HG03378 (cell line): ENCODE results near the gene GFER.

Source experiments
- ATAC-seq: cut with Tn5 transposase; IDR thresholded peaks from one replicate; pipeline ENCODE4 v1.9.1; 2021; ENCODE audit warnings: mild to moderate bottlenecking, moderate library complexity; ENCODE audit not compliant: unreplicated experiment

Gene GFER

DNA sequence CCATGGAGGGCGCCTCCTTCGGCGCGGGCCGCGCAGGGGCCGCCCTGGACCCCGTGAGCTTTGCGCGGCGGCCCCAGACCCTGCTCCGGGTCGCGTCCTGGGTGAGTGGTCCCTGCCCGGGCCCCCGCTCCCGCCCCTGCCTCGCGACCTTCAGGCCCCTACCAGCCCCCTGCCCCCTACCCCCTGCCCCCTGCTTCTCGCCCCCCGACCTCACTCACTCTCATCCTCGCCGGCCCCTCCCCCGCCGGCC lies 6.0 kb downstream of the GFER start:
- no peak for ATAC-seq

DNA sequence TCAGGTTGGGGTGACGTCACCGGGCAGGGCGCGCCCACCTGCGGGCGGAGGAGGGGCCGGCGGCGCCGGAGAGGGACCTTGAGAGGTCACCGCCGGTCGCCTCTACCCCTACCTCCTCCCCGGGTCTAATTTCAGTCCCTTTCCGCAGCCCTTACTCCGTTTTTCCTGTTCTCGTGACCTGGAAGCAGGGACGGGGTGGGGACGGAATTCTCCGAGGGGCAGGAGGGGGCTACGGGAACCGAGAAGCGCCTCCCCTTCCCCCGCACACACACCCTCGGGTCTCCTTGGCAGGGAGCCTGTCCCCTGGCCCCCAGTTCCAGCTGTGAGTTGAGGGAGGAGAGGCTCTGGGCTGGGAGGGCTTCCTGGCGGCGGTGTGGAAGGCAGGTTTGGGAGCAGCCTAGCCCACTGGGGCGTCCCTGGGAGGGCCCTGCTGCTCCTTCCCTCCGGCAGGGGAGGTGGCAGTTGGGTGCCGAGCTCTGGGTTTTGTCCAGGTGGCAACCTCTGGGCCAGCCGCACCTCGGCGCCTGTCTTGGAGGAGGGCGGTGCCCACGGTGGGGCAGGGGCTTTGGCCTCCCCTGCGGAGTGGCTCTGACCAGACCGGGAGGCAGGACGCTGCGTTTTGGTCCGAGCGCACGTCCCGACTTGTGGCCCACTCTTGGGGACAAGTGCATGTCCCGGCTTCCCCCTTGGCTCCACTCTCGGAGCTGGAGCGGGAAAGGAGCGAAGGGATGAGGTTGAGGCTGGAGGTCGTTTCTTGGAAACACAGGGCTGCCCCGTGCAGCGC lies 6.5 kb downstream of the GFER start:
- peak; percentile 3 for ATAC-seq

DNA sequence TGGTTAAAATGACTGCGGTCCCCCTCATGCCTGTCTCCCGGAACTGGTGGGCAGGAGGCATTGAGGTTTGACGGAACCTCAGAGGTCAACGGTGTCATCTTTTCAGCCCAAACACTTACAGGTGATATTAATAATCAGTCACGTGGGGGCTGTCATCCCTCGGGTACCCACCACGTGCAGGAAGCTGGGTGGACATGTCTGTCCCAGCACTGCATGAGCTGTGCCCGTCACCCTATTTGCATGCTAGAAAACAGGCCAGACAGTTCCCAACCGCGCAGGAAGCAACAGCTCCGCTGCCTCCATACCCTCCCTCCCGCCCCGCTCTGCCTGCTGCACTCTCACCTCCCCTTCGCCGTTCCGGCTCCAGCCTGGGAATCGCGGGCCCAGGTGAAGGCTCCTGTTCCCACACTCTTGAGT lies 7.2 kb downstream of the GFER start:
- ATAC-seq = peak; percentile 43

DNA sequence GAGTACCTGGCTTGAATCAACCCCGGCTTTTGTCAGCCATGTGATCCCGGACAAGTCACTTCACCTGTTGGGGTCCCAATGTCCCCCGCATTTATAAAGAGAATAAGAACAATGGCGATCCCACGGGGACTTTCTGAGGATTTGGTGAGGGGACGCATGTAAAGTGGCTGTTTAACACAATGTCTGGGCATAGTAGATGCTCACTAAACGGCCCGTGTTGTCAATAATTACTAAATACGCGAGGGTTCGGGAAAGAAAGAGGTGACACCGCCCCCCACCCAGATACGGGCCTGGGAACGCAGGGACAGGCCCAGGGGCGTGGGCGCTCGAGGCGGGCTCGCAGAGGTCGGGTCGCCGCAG lies 7.6 kb downstream of the GFER start:
- no peak for ATAC-seq

DNA sequence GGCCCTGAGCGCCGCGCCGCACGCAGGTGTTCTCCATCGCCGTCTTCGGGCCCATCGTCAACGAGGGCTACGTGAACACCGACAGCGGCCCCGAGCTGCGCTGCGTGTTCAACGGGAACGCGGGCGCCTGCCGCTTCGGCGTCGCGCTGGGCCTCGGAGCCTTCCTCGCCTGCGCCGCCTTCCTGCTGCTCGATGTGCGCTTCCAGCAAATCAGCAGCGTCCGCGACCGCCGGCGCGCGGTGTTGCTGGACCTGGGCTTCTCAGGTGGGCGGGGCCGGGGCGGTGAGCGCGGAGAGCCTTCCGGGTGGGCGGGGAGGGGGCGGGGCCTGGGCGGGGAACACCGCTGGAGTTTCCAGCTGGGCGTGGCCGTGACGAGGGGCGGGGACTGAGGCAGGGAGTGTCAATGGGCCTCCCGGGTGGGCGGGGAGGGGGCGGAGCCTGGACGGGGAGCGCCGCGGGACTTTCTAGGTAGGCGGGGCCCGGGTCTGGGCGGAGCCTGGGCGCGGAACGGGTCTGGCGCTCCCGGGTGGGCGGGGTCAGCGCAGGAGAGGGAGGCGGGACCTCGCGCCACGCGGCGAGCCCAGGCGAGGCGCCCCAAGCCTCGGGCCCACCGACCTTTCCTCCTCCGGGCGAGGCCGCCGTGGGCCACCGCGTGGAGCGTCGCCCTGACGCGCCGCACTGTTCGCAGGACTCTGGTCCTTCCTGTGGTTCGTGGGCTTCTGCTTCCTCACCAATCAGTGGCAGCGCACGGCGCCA lies 8.1 kb downstream of the GFER start:
- ATAC-seq = no peak

DNA sequence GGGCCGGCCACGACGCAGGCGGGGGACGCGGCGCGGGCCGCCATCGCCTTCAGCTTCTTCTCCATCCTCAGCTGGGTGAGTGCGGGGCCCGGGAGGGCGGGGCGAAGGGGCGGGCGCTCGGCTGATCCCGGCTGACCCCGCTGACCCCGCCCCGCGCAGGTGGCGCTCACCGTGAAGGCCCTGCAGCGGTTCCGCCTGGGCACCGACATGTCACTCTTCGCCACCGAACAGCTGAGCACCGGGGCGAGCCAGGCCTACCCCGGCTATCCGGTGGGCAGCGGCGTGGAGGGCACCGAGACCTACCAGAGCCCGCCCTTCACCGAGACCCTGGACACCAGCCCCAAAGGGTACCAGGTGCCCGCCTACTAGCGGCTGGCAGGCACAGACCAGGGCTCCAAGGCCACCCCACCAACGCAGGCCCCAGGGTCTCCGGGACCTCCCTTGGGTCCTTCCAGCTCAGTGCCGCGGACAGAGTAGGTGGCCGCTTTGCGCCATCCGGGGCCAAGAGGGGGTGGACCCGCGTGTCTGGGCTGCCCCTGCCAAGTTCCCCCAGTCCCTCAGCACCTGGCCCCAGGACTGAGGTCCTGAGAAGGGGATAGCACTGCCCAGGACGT lies 8.8 kb downstream of the GFER start:
- ATAC-seq = no peak

DNA sequence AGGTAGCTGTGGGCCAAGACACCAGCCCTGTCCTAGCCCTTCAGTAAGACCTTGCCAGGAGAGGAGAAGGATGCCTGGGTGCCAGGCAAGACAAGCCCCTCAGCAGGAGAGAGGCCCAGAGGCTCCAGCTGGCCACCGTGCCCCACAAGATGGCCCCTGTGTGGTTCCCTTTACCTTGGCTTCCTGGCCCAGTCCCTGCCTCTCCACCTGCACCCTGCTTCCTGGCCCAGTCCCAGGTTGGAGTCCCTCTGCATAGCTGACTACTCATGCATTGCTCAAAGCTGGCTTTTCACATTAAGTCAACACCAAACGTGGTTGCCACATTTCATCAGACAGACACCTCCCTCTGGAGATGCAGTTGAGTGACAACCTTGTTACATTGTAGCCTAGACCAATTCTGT lies 9.7 kb downstream of the GFER start:
- no peak for ATAC-seq

DNA sequence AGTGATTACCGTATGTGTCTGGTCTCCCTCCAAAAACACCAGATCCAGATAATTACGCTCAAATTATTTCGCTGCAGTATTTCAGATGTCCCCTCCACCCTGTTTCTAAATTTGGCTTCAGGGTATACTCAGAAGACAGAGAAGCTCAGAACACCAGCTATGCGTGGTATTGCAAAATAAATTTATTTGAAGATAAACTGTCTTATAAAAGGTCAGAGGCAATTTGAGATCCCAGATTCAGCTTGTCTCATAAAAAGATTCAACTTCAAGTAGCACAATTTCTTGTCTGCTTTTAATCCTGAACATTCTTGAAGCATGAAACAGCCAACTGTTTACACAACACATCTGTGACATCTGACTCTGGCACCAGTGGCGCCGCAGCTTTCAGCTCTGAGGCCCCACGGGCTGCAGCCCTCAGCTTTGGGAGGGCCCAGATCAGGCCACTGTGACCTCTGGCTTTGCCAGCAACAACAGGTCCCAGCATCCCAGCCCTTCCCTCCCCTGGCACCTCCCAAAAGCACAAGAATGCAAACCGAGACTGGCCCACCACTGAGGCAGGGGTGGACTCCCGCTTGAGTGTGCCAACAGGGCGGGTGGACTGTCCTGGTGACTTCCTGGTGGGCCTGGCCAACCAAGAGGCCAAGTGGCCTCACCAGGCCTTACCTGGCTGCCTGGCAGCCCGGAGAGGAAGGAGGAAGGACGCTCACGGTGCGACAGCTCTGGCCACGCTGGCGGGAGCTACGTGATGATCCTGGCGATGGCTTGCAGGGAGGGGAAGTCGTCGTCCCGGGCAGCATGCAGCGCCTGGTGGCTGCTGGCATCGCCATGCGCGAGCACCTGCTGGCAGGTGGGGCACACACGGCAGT lies 13.7 kb downstream of the GFER start:
- no peak for ATAC-seq

DNA sequence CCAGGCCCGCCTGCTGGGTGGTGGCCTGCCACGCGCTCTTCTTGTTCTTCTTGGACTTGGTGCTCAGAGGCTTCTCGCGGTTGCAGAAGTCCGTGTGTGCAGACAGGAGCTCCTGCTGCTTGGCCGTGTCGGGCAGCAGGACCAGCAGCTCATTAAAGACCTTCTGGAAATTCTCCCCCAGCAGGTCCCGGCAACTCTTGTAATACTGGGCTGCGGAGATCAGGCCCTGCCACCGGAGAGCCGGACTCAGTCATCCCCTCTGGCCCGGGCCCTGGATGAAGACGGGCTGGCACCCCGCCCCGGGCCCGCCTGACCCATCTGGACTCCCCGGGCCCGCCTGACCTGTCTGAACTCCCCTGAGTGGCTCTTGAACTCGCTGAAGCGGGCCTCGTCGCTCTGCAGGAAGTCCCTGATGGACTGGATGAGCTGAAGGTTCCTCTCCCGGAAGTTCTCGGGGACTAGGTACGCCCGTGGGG lies 14.4 kb downstream of the GFER start:
- ATAC-seq = no peak

DNA sequence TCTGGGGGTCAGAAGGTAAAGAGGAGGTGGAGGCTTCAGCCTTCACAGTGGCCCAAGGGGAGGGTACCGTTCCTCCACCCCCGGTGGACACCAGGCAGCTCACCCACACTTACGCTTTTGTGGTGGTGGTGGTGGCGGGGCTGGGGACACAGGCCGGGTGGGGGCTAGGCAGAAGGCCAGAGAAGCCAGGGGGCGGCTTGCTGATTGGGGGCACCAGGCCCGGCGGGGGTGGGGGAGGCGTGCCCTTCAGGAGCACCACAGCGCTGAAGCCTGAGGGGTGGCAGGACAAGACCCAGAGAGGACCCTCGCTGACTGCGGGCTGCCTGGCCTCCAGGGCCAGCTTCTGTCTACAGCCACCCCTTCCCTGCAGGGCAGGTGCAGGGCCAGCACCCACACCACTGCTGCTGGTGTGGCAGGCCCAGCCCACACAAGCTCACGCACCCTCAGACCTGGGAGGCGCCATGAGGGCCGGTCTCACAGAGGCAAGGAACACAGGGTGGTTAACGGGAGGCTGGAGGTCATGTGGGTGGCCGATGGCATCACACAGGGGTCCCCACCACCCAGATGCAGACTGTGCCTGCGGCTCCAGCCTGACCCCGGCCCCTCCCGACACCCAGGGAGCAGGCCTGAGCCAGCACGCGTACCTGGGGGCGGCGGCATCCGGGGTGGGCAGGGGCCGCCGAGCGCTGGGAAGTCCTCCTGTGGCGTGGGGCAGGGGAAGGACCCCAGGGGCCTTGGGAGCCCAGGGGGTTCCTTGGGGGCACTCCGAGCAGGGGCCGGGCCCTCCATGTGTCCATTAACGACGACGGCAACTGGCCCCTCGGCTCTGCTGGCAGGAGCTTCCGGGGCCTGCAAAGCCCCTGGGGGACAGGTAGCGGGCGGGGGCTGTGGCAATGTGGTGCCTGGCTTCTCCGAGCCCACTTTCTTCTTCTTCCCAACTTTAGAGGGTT lies 15.1 kb downstream of the GFER start:
- ATAC-seq = no peak

DNA sequence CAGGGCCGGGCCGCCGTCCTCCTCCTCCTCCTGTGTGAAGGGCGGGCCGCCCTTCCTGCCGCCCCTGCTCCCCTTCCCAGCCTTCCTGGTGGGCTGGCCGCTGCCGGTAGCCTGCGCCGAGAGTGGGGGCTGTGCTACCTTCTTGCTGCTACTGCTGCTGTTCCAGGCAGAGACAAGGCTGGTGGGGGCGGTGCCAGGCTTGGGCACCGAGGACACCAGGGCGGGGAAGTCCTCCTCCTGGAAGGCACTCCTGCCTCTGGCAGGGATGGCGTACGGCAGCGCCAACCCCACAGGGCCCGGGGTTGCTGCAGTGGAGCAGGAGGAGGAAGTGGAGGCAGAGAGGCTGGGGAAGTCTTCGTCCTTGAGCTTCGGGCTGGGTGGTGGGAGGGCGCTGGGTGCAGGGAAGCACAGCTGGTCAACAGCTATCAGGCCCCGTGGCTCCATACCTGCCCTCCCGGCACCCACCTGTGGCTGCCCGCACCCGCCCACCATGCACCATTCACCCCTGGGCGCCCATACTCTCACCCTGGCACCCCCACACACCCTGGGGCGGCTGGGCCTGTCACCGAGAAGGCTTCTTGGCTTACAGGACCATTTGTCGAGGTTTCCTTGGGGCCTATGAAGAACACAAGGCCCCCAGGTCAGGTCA lies 16.0 kb downstream of the GFER start:
- no peak for ATAC-seq

DNA sequence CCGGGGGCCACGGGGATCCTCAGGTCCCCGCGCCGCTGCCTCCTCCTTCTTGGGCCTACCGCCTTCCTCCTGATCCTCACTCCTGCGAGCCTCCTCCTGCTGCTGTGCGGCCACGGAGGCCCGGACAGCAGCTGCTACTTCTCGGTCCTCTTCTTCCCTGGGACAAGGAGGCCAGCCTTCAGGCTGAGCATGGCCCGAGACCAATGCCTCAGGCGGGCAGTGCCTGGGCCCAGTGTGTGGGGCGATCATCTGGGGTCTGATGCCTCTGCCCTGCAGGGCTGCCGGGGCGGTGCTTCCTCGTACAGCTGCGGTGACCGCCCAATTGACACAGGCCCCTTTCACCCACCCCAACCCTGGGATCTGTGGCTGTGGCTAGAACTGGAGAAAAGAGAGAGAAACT lies 17.0 kb downstream of the GFER start:
- ATAC-seq = no peak

DNA sequence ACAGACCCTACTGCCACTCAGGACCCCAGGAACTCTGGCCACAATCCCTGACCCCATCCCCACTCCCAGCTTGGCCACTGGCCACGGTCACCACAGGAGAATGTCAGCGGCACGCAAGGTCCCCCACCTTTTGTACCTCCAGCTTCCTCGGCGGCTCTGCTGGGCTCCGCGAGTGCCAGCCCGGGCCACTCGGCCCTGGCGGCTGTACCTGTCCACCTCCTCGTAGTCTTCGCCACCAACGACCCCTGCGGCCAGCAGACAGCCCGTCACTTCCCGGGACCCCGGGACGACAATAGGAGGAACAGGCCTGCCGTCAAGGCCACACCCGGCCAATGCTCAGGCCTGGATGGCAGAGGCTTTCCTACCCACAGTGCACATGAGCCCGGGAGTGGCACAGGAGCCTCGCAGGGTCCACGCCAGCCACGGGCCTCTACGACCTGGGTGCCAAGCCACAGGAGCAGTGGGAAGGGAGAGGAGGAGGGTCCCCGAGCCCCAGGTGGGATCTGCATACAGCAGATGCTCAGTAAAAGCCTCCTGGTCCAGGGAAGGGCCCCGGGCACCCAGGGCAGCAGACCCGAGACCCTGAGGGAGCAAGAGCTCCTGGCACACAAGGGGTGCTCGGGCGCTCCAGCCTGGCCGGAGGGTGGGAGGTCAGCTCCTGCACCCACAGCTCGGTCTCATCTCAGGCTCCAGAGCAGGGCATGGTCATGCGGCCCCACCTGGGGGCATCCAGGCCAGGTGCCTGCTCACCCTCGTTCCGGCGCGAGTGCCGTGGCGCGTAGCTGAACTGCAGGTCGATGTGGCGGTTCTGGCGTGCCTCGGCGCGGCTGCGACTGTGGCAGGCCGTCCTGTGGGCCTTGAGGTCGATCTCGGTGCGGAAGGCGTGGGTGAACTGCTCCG lies 17.7 kb downstream of the GFER start:
- no peak for ATAC-seq

DNA sequence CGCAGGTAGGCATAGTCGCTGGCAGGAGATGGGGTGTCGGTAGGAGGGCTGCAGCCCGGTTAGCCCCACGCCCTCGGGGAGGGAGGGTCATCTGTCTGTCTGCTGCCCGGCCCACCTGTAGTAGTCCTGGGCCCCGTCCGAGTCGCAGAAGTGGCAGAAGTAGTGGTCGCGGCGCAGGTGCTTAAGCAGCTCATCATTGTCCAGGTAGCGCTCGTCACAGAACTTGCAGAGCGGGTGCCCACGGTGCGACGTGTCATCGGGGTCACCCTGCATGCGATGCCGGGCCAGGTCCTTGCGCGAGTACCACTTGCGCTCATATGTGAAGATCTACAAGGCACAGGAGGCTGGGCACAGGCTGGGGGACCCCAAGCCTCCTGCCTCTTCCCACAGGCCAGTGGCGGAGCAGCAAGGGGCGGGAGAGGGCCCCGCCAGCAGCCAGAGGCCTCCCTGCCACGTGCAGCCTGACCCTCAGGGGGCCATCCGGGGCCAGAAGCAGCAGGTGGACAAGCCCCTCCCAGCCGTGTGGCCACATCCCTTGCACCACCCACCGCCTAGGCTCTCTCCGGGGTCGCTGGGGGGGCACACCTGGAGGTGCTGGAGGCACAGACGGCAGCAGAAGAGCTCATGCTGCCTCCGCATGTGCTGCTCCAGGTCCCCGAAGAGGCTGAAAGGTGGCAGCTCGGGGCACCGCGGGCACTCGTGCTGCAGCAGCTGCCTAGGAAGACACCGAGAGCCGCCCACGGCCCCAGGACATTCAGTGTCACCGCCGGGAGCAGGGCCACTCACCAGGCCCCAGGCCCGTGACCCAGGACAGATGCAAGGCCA lies 18.6 kb downstream of the GFER start:
- no peak for ATAC-seq

DNA sequence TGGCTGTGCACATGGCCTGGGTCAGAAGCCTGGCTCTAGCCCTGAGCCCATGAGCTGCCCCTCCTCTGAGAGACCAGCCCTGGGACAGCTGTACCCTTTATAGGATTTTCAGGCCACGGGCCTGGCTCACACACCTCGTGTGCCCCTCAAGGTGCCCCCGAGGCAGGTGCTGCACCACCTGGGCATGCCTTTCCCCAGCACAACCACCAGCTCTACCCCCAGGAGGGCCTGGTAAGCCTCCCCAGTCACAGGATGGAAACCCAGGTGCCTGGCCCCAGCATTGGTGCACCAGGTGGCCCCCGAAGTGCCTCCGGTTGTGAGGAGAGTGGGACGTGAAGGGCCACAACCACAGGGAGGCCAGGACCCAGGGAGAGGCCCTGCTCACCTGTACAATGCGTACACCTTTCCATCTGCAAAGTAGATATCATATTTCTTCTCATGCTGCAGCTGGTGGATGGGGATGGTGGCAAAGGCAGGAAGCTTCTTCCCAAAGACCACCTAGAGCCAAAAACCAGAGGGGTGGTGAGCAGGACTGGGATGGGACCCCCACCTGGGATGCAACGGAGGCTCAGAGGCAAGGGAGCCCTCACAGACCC lies 19.3 kb downstream of the GFER start:
- ATAC-seq = no peak

DNA sequence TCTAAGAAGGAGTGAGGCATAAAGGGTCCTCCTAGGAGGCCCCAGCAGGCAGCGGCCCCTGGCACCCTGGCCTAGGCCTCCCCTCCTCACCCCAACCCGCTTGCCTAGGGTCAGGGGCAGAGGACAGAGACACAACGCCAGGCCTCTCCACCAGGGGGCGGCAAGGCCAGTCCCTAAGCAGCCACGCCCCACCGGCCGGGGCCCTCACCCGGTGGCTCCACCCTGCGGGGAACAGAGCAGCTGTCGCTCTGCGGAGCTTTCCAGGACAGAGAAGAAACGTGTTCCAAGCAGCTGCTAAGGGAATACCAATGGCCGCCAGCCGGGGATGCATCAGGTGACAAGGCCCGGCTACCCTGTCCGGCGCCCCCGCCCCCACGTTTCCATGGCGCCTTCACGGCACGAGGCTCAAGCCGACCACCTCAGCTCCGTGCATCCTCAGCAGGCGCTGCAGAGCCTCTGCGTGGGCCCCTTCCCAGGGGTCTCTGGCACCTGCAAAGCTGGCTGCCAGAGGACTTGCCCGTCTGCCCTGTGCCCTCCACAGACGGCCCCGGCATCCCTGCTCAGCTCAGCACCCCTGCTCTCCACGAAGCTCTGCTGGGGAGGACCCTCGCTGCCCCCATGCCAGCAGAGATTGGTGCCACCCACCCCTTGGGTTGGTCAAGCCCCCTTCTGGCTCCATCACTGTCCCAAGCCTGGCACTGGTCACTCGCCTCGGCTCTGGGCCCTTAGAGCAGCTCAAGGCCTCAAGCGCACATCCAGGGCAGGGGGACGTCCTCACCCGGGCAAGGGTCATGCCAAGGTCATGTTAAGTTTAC lies 20.0 kb downstream of the GFER start:
- no peak for ATAC-seq
